Measurements from ENCODE around the gene GZF1.

The GZF1 gene

GRCh38 chr20:23374441-23374840 lies 12.5 kb downstream of the GZF1 start:
- peaks cover 85% of the 10 kb centered on the region for H3K36me3 ChIP-seq (ENCODE audit: low read depth)
- no peak for DNase-seq (ENCODE audit: low spot score)
- H3K9me3 ChIP-seq (ENCODE audit: severe bottlenecking): no peaks in the 10 kb centered on the region
- no peak for ATAC-seq (ENCODE audit: low read depth)
- H3K27me3 ChIP-seq (ENCODE audit: insufficient read depth, poor library complexity, severe bottlenecking): no peaks in the 10 kb centered on the region
- no peak overlapping the region for H3K4me3 ChIP-seq (ENCODE audit: severe bottlenecking)
- TF ChIP-seq CTCF (IDR thresholded peaks at IDR 0.05; ENCODE audit: poor library complexity, severe bottlenecking): no peak
- H3K27ac ChIP-seq (ENCODE audit: poor library complexity, severe bottlenecking): no peak overlapping the region
- no peaks in the 10 kb centered on the region for H3K4me1 ChIP-seq (ENCODE audit: insufficient read depth, poor library complexity, severe bottlenecking)

GRCh38 chr20:23375827-23376226 lies 13.8 kb downstream of the GZF1 start:
- Histone ChIP-seq H3K4me1 (ENCODE audit: insufficient read depth, poor library complexity, severe bottlenecking) (no peaks in the 10 kb centered on the region), H3K4me3 (ENCODE audit: severe bottlenecking) (no peak overlapping the region), H3K9me3 (ENCODE audit: severe bottlenecking) (no peaks in the 10 kb centered on the region), H3K27ac (ENCODE audit: poor library complexity, severe bottlenecking) (no peak overlapping the region), H3K36me3 (ENCODE audit: low read depth) (peaks cover 82% of the 10 kb centered on the region), H3K27me3 (ENCODE audit: insufficient read depth, poor library complexity, severe bottlenecking) (no peaks in the 10 kb centered on the region)
- TF ChIP-seq CTCF (IDR thresholded peaks at IDR 0.05; ENCODE audit: poor library complexity, severe bottlenecking): no peak
- no peak for ATAC-seq (ENCODE audit: low read depth)
- DNase-seq (ENCODE audit: low spot score): no peak

- no peaks in the 10 kb centered on the region for H3K4me1 ChIP-seq (ENCODE audit: insufficient read depth, poor library complexity, severe bottlenecking)
- H3K27ac ChIP-seq (ENCODE audit: poor library complexity, severe bottlenecking): no peak overlapping the region
- no peaks in the 10 kb centered on the region for H3K27me3 ChIP-seq (ENCODE audit: insufficient read depth, poor library complexity, severe bottlenecking)
- H3K4me3 ChIP-seq (ENCODE audit: severe bottlenecking): no peak overlapping the region
- no peak for ATAC-seq (ENCODE audit: low read depth)
- peaks cover 63% of the 10 kb centered on the region for H3K36me3 ChIP-seq (ENCODE audit: low read depth)
- no peak for DNase-seq (ENCODE audit: low spot score)
- TF ChIP-seq CTCF (IDR thresholded peaks at IDR 0.05; ENCODE audit: poor library complexity, severe bottlenecking): no peak
- H3K9me3 ChIP-seq (ENCODE audit: severe bottlenecking): no peaks in the 10 kb centered on the region
Observed at GRCh38 chr20:23379772-23380171, 17.8 kb downstream of the GZF1 start.

GRCh38 chr20:23381876-23382275 lies 19.9 kb downstream of the GZF1 start:
- ATAC-seq (ENCODE audit: low read depth): no peak
- DNase-seq (ENCODE audit: low spot score): no peak
- no peak for TF ChIP-seq CTCF (IDR thresholded peaks at IDR 0.05; ENCODE audit: poor library complexity, severe bottlenecking)
- Histone ChIP-seq H3K4me1 (ENCODE audit: insufficient read depth, poor library complexity, severe bottlenecking) (no peaks in the 10 kb centered on the region), H3K9me3 (ENCODE audit: severe bottlenecking) (no peaks in the 10 kb centered on the region), H3K4me3 (ENCODE audit: severe bottlenecking) (no peak overlapping the region), H3K36me3 (ENCODE audit: low read depth) (peaks cover 49% of the 10 kb centered on the region), H3K27ac (ENCODE audit: poor library complexity, severe bottlenecking) (no peak overlapping the region), H3K27me3 (ENCODE audit: insufficient read depth, poor library complexity, severe bottlenecking) (no peaks in the 10 kb centered on the region)

GRCh38 chr20:23386304-23387117 lies 24.5 kb downstream of the GZF1 start:
- H3K9me3 ChIP-seq (ENCODE audit: severe bottlenecking): no peaks in the 10 kb centered on the region
- H3K36me3 ChIP-seq (ENCODE audit: low read depth): peaks cover 58% of the 10 kb centered on the region
- TF ChIP-seq CTCF (IDR thresholded peaks at IDR 0.05; ENCODE audit: poor library complexity, severe bottlenecking): no peak
- H3K27me3 ChIP-seq (ENCODE audit: insufficient read depth, poor library complexity, severe bottlenecking): no peaks in the 10 kb centered on the region
- no peak overlapping the region for H3K27ac ChIP-seq (ENCODE audit: poor library complexity, severe bottlenecking)
- DNase-seq (ENCODE audit: low spot score) (no peak), ATAC-seq (ENCODE audit: low read depth) (no peak)
- H3K4me3 ChIP-seq (ENCODE audit: severe bottlenecking): no peak overlapping the region
- H3K4me1 ChIP-seq (ENCODE audit: insufficient read depth, poor library complexity, severe bottlenecking): no peaks in the 10 kb centered on the region

All from RWPE2 (cell line).